Kidney epithelial cell (primary cell): ENCODE measurements around the gene RP9. TPM values are rescaled to one million over a fixed set of nuclear protein-coding genes. Genes with fewer than 3 reads are reported as not detected.

ENCODE experiments used
- DNase-seq: peaks from one replicate; pipeline ENCODE4 v3.0.0-alpha.2; 2010; ENCODE audit warnings: low read depth
- H3K27me3 ChIP-seq: 2 replicates; pipeline ENCODE4 v1.6.0; 2011; ENCODE audit warnings: low read length; ENCODE audit not compliant: control insufficient read depth, insufficient read depth
- H3K36me3 ChIP-seq: 2 replicates; pipeline ENCODE4 v1.5.1; 2011; ENCODE audit warnings: low read length; ENCODE audit not compliant: control insufficient read depth, insufficient read depth
- H3K4me3 ChIP-seq: 2 replicates; pipeline ENCODE4 v1.5.1; 2011; ENCODE audit warnings: low read depth, mild to moderate bottlenecking, control low read depth, low read length
- CTCF ChIP-seq: IDR thresholded peaks from 2 replicates; pipeline ENCODE4 v1.5.1; 2011; ENCODE audit warnings: mild to moderate bottlenecking, moderate library complexity, low read length, control low read depth, inconsistent platforms; ENCODE audit not compliant: insufficient read depth, poor library complexity, severe bottlenecking
- total RNA-seq: library from RNA; depleted of rRNA; stranded (reverse); fragments of >200 nt; gene quantifications from 2 replicates; pipeline ENCODE4 v1.2.3, GENCODE V29; 2015

The RP9 gene
- total RNA-seq, 1 donor from 2014 or later: 22.2 TPM

- Histone ChIP-seq H3K4me3 (peak within 1 kb of the TSS; percentile 75), H3K36me3 (no peaks in the 10 kb centered on the region), H3K27me3 (no peaks in the 10 kb centered on the region)
- DNase-seq: peak; percentile 85
- TF ChIP-seq CTCF: no peak
Observed at GRCh38 chr7:33128990-33129805, 20.0 kb upstream of the RP9 start, which contains the start of gene BBS9. BBS9 (plus strand) TSS chr7:33129564; CDS start chr7:33146253, 16,689 bp downstream.

- Histone ChIP-seq H3K27me3 (no peaks in the 10 kb centered on the region), H3K36me3 (no peaks in the 10 kb centered on the region), H3K4me3 (peak overlapping the region; percentile 75)
- no peak for DNase-seq
- no peak for TF ChIP-seq CTCF
Observed at GRCh38 chr7:33128631-33128989, 19.4 kb upstream of the RP9 start.

GRCh38 chr7:33127085-33127484 is 17.9 kb upstream of the RP9 start:
- DNase-seq: no peak
- no peak overlapping the region for H3K4me3 ChIP-seq
- no peaks in the 10 kb centered on the region for H3K27me3 ChIP-seq
- H3K36me3 ChIP-seq: no peaks in the 10 kb centered on the region
- no peak for TF ChIP-seq CTCF

GRCh38 chr7:33118383-33118782 is 9.2 kb upstream of the RP9 start:
- Histone ChIP-seq H3K4me3 (no peak overlapping the region), H3K27me3 (no peaks in the 10 kb centered on the region), H3K36me3 (no peaks in the 10 kb centered on the region)
- DNase-seq: no peak
- TF ChIP-seq CTCF: no peak

- Histone ChIP-seq H3K36me3 (no peaks in the 10 kb centered on the region), H3K27me3 (no peaks in the 10 kb centered on the region), H3K4me3 (no peak overlapping the region)
- no peak for DNase-seq
- no peak for TF ChIP-seq CTCF
Observed at GRCh38 chr7:33114976-33115375, 5.8 kb upstream of the RP9 start.

- TF ChIP-seq CTCF: no peak
- DNase-seq: no peak
- no peaks in the 10 kb centered on the region for H3K36me3 ChIP-seq
Observed at GRCh38 chr7:33111614-33112013, 2.4 kb upstream of the RP9 start.

More at GRCh38 chr7:33111614-33112013, 2.4 kb upstream of the RP9 start:
- no peak overlapping the region for H3K4me3 ChIP-seq
- H3K27me3 ChIP-seq: no peaks in the 10 kb centered on the region
